ACC112 (cell line): ENCODE results near the gene MRGPRD.

Experiments
- H2AFZ ChIP-seq: fragments of 200-600 bp; sonication (generic); one replicate; pipeline ENCODE4 v1.6.0; 2017; ENCODE audit warnings: antibody characterized with exemption, low read length; ENCODE audit not compliant: unreplicated experiment
- H3K27ac ChIP-seq: fragments of 200-600 bp; sonication (generic); 2 replicates; pipeline ENCODE4 v1.5.1; 2014; ENCODE audit warnings: low read depth, mild to moderate bottlenecking, antibody characterized with exemption, low read length, moderate library complexity
- H3K27me3 ChIP-seq: fragments of 200-600 bp; sonication (generic); 2 replicates; pipeline ENCODE4 v1.6.1; 2014; ENCODE audit warnings: mild to moderate bottlenecking, antibody characterized with exemption, low read length, moderate library complexity, mixed read lengths; ENCODE audit not compliant: insufficient read depth
- H3K36me3 ChIP-seq: fragments of 200-600 bp; sonication (generic); 2 replicates; pipeline ENCODE4 v1.6.1; 2016; ENCODE audit warnings: mild to moderate bottlenecking, antibody characterized with exemption, low read length, moderate library complexity, mixed read lengths; ENCODE audit not compliant: insufficient read depth
- H3K4me1 ChIP-seq: fragments of 200-600 bp; sonication (generic); one replicate; pipeline ENCODE4 v1.6.1; 2016; ENCODE audit warnings: low read length, mixed read lengths; ENCODE audit not compliant: insufficient read depth, unreplicated experiment, control insufficient read depth
- H3K4me3 ChIP-seq: fragments of 200-600 bp; sonication (generic); 2 replicates; pipeline ENCODE4 v1.5.1; 2014; ENCODE audit warnings: mild to moderate bottlenecking, low read depth, low read length
- H3K79me2 ChIP-seq: fragments of 200-600 bp; sonication (generic); one replicate; pipeline ENCODE4 v1.6.0; 2016; ENCODE audit warnings: low read length; ENCODE audit not compliant: control insufficient read depth, unreplicated experiment, insufficient read depth

MRGPRD gene

DNA sequence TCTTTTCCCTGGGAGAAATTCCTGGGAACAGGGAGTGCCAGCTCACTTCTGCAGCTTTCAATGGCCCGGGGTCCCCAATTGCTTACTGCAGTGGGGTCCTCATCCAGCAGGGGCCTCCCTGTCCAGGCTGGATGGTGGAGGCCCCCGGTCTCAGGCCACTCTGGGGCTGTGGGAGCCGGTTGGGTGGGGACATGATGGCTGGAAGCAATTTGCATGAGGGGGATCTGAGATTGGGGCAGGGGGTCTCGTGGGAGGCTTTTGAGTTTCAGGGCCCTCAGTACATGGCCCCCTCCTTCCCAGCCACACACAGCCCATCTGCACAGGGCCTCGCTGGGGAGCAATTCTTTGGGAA lies 25.2 kb downstream of the MRGPRD start:
- Histone ChIP-seq H3K27ac (no peak overlapping the region), H3K4me3 (peak overlapping the region; percentile 41; the same call in 1 of the 2 replicates), H2AFZ (no peak overlapping the region)

GRCh38 chr11:68954836-68955606 lies 25.8 kb downstream of the MRGPRD start:
- H3K4me1 ChIP-seq = peaks cover 9% of the 10 kb centered on the region
- H3K79me2 ChIP-seq = no peaks in the 10 kb centered on the region
- H2AFZ ChIP-seq = no peak overlapping the region
- H3K27me3 ChIP-seq = no peaks in the 10 kb centered on the region
- H3K4me3 ChIP-seq = peak overlapping the region; percentile 41; the same call in 1 of the 2 replicates
- no peak overlapping the region for H3K27ac ChIP-seq
- H3K36me3 ChIP-seq = no peaks in the 10 kb centered on the region

More for the DNA sequence above, 25.2 kb downstream of the MRGPRD start:
- Histone ChIP-seq H3K79me2 (no peaks in the 10 kb centered on the region), H3K4me1 (peaks cover 9% of the 10 kb centered on the region), H3K36me3 (no peaks in the 10 kb centered on the region), H3K27me3 (no peaks in the 10 kb centered on the region)

DNA sequence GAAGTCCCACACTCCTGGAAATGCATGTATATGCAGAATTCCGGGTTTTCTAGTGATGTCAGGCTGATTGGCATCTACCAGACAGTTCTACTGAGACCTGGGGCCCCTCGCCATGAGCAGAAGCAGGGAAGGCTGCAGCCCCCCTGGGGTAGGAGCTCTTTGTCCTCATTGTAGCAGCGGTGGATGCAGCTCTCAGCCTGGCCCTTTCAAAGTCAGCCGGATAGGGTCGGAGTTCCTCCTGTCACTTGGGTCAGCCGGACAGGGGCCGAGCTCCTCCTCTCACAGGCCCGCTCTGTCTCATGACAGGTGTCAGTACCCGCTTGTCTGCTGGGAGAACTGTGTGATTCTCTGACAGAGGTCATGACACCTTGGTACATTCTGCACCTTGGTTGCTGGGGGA lies 30.0 kb downstream of the MRGPRD start:
- H3K4me3 ChIP-seq = no peak overlapping the region
- H3K79me2 ChIP-seq = no peaks in the 10 kb centered on the region
- no peak overlapping the region for H2AFZ ChIP-seq
- no peaks in the 10 kb centered on the region for H3K36me3 ChIP-seq
- peaks cover 9% of the 10 kb centered on the region for H3K4me1 ChIP-seq
- H3K27me3 ChIP-seq = no peaks in the 10 kb centered on the region
- no peak overlapping the region for H3K27ac ChIP-seq

- Histone ChIP-seq H3K36me3 (no peaks in the 10 kb centered on the region), H3K79me2 (no peaks in the 10 kb centered on the region), H3K4me3 (no peak overlapping the region), H3K27me3 (no peaks in the 10 kb centered on the region), H3K27ac (no peak overlapping the region), H2AFZ (no peak overlapping the region), H3K4me1 (peaks cover 5% of the 10 kb centered on the region)
Observed at GRCh38 chr11:68950270-68950669, 30.5 kb downstream of the MRGPRD start.

DNA sequence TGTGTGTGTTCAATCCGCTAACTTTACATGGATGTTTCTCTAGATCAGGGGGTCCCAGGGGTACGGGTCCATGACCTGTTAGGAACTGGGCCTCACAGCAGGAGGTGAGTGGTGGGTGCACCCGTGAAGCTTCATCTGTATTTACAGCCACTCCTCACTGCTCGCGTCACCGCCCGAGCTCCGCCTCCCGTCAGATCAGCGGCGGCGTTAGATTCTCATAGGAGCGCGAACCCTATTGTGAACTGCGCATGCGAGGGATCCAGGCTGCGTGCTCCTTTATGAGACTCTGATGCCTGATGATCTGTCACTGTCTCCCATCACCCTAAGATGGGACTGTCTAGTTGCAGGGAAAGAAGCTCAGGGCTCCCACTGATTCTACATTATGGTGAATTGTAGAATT lies 31.9 kb downstream of the MRGPRD start:
- Histone ChIP-seq H3K36me3 (no peaks in the 10 kb centered on the region), H3K27me3 (no peaks in the 10 kb centered on the region), H3K4me1 (no peaks in the 10 kb centered on the region), H2AFZ (no peak overlapping the region), H3K27ac (no peak overlapping the region), H3K79me2 (no peaks in the 10 kb centered on the region), H3K4me3 (no peak overlapping the region)

DNA sequence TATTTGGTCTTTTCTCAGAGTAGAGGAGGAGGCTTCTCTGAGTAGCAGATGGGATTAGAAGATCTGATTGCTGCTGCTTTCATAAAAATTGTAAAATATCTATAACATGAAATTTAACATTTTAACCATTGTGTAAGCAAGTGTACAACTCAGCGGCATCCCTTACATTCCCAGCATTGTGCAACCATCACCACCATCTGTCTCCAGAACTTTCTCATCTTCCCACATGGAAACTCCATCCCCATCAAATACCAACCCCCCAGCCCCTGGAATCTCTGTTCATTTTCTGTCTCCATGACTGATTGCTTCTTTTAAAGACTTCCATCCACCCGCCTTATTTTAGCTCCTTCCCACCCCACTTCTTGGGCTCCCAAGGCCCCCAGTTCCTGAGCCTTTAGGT lies 32.3 kb downstream of the MRGPRD start:
- no peaks in the 10 kb centered on the region for H3K4me1 ChIP-seq
- H3K4me3 ChIP-seq = no peak overlapping the region
- no peak overlapping the region for H3K27ac ChIP-seq
- no peaks in the 10 kb centered on the region for H3K79me2 ChIP-seq
- H3K36me3 ChIP-seq = no peaks in the 10 kb centered on the region
- H3K27me3 ChIP-seq = no peaks in the 10 kb centered on the region
- no peak overlapping the region for H2AFZ ChIP-seq

DNA sequence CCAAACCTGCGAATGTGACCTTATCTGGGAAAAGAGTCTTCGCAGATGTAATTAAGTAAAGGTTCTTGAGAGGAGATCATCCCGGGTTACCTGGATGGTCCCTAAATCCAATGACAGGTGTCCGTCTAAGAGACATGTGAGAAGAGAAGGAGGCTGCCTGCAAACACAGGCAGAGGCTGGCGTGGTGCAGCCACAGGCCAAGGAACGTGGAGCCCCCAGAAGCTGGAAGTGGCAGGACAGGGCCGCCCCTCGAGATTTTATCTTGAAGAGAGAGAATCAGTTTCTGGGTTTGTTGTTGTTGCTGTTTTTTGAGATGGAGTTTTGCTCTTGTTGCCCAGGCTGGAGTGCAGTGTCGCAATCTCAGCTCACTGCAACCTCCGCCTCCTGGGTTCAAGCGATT lies 33.6 kb downstream of the MRGPRD start:
- Histone ChIP-seq H3K36me3 (no peaks in the 10 kb centered on the region), H3K27me3 (no peaks in the 10 kb centered on the region), H3K27ac (no peak overlapping the region), H3K4me3 (no peak overlapping the region), H3K4me1 (no peaks in the 10 kb centered on the region), H3K79me2 (no peaks in the 10 kb centered on the region), H2AFZ (no peak overlapping the region)

GRCh38 chr11:68946416-68947090 lies 34.2 kb downstream of the MRGPRD start:
- no peaks in the 10 kb centered on the region for H3K79me2 ChIP-seq
- H3K36me3 ChIP-seq = no peaks in the 10 kb centered on the region
- H3K27me3 ChIP-seq = no peaks in the 10 kb centered on the region
- H3K4me3 ChIP-seq = no peak overlapping the region
- no peak overlapping the region for H3K27ac ChIP-seq
- no peaks in the 10 kb centered on the region for H3K4me1 ChIP-seq
- no peak overlapping the region for H2AFZ ChIP-seq

DNA sequence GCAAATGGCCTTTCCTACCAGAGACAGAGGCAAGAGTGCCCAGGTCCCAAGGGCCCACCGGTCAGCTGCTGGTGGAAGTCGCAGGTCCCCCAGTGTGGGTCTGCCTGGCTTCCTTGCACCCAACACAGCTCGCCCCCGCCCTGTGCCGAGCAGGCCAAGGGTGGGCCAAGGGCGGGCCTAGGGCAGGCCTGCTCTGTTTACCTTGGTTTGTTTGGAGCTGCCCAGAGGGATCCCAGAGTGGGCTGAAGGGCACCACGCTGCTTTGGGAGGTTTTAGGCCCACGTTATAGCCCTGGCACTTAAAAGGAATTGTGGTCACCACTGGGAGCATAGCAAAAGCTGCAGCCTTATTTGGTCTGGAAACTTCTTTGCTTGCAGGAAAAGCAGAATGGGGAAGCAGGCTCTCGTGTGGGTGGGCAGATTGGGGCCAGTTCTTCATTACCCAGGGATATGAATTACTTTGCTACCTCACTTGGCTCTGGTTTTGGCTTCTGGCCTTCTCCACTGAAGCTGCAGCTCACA lies 38.0 kb downstream of the MRGPRD start:
- no peaks in the 10 kb centered on the region for H3K4me1 ChIP-seq
- H3K36me3 ChIP-seq = no peaks in the 10 kb centered on the region
- no peak overlapping the region for H3K4me3 ChIP-seq
- no peak overlapping the region for H3K27ac ChIP-seq
- no peaks in the 10 kb centered on the region for H3K79me2 ChIP-seq
- H3K27me3 ChIP-seq = no peaks in the 10 kb centered on the region
- no peak overlapping the region for H2AFZ ChIP-seq

- Histone ChIP-seq H3K36me3 (peaks cover 5% of the 10 kb centered on the region; the same call in 1 of the 2 replicates), H2AFZ (no peak overlapping the region), H3K4me3 (no peak overlapping the region), H3K4me1 (no peaks in the 10 kb centered on the region), H3K79me2 (no peaks in the 10 kb centered on the region), H3K27ac (no peak overlapping the region), H3K27me3 (no peaks in the 10 kb centered on the region)
Observed at GRCh38 chr11:68942095-68942620, 38.6 kb downstream of the MRGPRD start.
